Fibroblast of peridontal ligament (primary cell): ENCODE results near the gene ARHGAP31.

ENCODE experiments used
- DNase-seq: peaks from one replicate; pipeline ENCODE4 v3.0.0-alpha.2; 2010; ENCODE audit errors: extremely low read depth

The ARHGAP31 gene

GRCh38 chr3:119436977-119437376 lies 142.8 kb downstream of the ARHGAP31 start:
- no peak for DNase-seq

GRCh38 chr3:119437691-119438258 lies 143.6 kb downstream of the ARHGAP31 start:
- no peak for DNase-seq

GRCh38 chr3:119443179-119443578 lies 149.0 kb downstream of the ARHGAP31 start:
- no peak for DNase-seq

GRCh38 chr3:119444590-119444989 lies 150.4 kb downstream of the ARHGAP31 start:
- DNase-seq, result no peak

- DNase-seq, result no peak
These were observed 159.6 kb downstream of the ARHGAP31 start for GRCh38 chr3:119453822-119454221.

GRCh38 chr3:119456469-119456868 lies 162.3 kb downstream of the ARHGAP31 start:
- no peak for DNase-seq

- DNase-seq, result no peak
These were observed 163.1 kb downstream of the ARHGAP31 start for GRCh38 chr3:119457246-119457645.

- peak; percentile 98 for DNase-seq
These were observed 169.3 kb downstream of the ARHGAP31 start, which contains the start of gene TMEM39A for GRCh38 chr3:119463171-119464169. TSS of gene TMEM39A (minus strand) at chr3:119463615. CDS start at chr3:119462074, 1,541 bp downstream.

GRCh38 chr3:119468041-119468440 lies 173.9 kb downstream of the ARHGAP31 start:
- DNase-seq, result no peak

GRCh38 chr3:119469418-119470189 lies 175.4 kb downstream of the ARHGAP31 start:
- peak; percentile 34 for DNase-seq
